Epithelial cell of esophagus (primary cell): Measurements from ENCODE around the gene CHI3L1.

Experiments used
- DNase-seq: peaks from one replicate; pipeline ENCODE4 v3.0.0; 2010; ENCODE audit warnings: low read depth
- H3K4me3 ChIP-seq: 2 replicates; pipeline ENCODE4 v1.5.1; 2011; ENCODE audit warnings: mild to moderate bottlenecking, low read length, control low read depth
- TF ChIP-seq, protein P1 (sequence below): IDR thresholded peaks from 2 replicates; pipeline ENCODE4 v1.5.1; 2011; ENCODE audit warnings: low read depth, mild to moderate bottlenecking, low read length, control low read depth, inconsistent platforms; ENCODE audit not compliant: insufficient read depth; ENCODE audit errors: missing control alignments

CHI3L1 gene

DNA sequence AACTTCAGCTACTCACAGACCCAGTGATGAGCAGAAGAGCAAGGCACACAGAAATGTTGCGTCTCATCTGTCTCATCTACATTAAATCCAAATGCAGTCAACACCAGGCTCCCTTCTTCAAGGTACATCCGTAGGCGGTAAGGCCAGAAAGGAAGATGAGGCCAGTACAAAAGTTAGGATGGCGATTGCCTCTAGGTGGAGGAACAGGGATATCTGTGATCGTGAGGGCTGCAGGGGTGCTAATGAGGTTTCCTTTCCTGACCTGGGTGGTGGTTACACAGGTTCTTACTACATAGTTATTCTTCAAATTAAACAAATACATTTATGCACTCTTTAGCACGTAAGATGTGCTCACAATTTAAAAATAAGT, 9.5 kb downstream of the CHI3L1 start:
- TF ChIP-seq, protein P1, sequence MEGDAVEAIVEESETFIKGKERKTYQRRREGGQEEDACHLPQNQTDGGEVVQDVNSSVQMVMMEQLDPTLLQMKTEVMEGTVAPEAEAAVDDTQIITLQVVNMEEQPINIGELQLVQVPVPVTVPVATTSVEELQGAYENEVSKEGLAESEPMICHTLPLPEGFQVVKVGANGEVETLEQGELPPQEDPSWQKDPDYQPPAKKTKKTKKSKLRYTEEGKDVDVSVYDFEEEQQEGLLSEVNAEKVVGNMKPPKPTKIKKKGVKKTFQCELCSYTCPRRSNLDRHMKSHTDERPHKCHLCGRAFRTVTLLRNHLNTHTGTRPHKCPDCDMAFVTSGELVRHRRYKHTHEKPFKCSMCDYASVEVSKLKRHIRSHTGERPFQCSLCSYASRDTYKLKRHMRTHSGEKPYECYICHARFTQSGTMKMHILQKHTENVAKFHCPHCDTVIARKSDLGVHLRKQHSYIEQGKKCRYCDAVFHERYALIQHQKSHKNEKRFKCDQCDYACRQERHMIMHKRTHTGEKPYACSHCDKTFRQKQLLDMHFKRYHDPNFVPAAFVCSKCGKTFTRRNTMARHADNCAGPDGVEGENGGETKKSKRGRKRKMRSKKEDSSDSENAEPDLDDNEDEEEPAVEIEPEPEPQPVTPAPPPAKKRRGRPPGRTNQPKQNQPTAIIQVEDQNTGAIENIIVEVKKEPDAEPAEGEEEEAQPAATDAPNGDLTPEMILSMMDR = no peak
- no peak for DNase-seq
- no peak overlapping the region for H3K4me3 ChIP-seq

DNA sequence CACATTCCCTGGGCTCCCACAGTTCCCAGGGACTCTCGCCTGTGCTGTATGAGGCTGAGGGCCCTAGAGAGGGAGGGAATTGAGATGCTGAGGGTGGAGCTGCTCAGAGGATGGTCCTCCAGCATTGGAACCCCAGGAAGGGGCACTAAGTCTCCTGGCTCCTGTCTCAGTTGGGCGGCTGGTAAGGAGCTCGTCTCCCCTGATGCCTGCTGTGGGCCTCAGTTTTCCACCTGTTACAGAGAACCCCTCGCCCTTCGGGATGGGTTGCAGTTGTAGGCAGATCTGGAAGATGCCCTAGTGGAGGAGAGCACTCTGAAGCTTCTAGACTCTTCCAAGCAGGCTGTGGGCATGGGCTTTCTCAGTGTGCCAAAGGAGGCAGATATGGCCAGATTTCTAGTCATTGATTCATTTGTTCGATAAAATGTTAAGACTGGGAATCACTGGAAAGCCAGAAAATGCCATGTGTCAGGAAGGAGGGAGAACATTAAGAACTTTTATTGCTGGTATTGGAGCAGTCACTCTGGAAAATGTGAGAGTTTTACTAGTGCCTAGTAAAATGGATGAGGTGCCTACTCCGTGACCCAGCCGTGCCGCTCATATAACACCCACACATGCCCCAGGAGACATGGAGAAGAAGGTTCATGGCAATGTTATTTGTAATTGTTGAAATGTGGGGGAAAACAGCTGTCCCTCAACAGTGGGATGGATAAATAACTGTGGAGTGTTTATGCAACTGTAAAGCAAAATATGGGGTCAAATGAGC, 10.1 kb downstream of the CHI3L1 start:
- no peak for DNase-seq
- no peak overlapping the region for H3K4me3 ChIP-seq
- TF ChIP-seq, protein P1 = no peak

DNA sequence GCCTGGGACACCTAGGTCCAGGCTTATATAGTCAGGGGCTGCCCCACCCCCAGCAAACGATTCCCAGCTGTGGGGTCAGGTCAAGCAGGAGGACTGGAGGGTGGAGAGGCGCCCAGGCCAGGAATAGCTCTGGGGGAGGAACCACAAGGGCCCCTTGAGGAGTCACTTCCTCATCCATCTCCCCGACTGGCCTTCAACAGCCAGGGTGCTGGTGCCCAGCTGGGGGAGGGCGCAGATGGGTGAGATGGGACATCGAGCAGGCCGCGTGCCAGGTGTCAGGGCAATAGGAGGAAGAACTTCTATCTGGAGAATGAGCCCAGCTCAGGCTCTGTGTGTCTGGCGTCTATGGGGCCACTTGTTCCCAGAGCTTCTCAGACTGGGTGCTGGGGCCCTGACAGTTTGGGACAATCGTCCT, 10.7 kb downstream of the CHI3L1 start:
- H3K4me3 ChIP-seq = no peak overlapping the region
- no peak for DNase-seq
- TF ChIP-seq, protein P1 = no peak

DNA sequence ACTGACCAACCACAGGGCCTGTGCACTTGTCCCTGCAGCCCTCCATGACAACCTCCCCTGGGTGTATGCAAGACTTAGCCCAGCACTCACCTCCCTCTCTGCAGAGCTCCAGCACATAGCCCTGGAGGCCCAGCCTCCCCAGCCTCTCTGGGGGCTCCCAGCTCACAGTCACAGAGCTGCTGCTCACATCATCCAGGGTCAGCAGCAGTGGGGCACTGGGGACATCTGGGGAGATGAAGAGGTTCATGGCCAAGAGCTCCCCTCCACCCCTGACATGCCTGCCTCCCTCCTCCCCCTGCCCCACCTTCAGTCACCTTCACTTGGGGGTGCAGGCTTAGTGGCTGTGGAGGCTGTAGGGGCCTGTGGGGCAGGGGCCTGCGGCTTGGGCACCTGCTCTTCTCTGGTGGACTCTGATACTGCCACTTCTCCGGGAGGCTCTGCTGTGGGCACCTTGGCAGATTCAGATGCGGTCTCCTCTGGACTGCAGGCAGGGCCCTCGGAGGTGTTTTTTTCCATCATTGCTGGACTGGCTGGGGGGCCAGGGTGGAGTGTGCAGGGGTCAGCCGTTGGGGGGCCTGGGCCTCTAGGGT, 11.2 kb downstream of the CHI3L1 start, which contains the start of gene MYBPH:
MYBPH (minus strand) TSS at position 590 of the 590 bp plus-strand sequence; CDS start at position 519, 71 bp downstream.
- TF ChIP-seq, protein P1 = no peak
- no peak within 1 kb of the TSS for H3K4me3 ChIP-seq
- no peak for DNase-seq

DNA sequence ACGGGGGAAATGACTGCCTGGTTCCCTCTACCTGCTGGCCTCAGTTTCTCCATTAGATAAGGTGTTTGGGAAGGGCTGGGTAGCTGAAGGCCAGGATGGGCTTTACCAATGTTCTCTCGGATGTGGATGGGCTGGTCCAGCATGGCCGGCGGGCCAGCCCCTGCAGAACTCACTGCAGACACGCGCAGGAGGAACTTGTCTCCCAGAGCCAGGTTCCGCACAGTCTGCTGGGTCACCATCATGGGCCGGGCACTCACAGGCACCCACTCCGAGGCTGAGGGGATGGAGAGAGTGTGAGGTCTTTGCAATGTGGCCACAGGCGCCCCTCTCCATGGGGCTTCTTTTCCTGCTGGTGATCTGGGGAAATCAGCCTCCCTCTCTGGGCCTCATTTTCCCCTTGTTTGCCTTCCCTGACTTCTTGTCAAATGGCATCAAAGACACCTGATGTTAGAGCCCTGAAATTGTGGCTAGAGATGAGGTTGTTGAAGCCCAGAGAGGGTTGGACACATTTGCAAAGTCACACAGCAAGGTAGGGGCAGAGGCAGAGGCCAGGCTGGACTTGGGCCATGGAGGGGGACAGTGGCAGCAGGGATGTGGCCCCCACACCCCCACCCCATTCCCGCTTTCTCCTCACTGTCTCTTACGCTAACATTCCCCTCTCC, 12.0 kb downstream of the CHI3L1 start:
- TF ChIP-seq, protein P1 = no peak
- no peak overlapping the region for H3K4me3 ChIP-seq
- DNase-seq = no peak

DNA sequence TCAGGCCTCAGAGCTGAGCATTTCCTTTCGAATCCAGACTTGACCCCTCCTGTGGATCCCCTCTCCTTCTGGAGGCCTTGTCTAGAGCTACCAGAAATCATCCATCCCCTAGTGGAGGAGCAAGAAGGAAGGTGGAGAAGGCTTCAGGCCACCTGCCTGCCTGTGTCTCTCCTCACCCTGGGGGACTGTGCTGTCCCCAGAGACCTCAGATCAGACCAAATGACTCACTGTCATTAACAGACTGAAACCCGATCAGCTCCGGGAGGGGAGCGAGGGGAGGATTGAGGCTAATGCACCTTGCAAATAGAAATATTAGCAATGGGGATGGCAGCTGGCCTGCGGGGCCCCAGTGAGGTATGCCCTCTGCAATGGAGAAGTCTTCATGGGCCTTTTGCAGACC, 12.9 kb downstream of the CHI3L1 start:
- no peak overlapping the region for H3K4me3 ChIP-seq
- no peak for DNase-seq
- TF ChIP-seq, protein P1 = no peak
